22Rv1 (cell line): Measurements from ENCODE around the gene PIK3R6.

Experiments
- H3K27ac ChIP-seq: fragments of 450-650 bp; 2 replicates; pipeline ENCODE4 v1.5.1; 2017
- ZFX ChIP-seq: fragments of 450-650 bp; IDR thresholded peaks from 2 replicates; pipeline ENCODE4 v1.6.1; 2017; ENCODE audit warnings: antibody characterized with exemption, borderline replicate concordance
- TF ChIP-seq, protein P1 (sequence below): fragments of 450-650 bp; IDR thresholded peaks from 2 replicates; pipeline ENCODE4 v1.5.1; 2017; ENCODE audit warnings: mild to moderate bottlenecking

The PIK3R6 gene

DNA sequence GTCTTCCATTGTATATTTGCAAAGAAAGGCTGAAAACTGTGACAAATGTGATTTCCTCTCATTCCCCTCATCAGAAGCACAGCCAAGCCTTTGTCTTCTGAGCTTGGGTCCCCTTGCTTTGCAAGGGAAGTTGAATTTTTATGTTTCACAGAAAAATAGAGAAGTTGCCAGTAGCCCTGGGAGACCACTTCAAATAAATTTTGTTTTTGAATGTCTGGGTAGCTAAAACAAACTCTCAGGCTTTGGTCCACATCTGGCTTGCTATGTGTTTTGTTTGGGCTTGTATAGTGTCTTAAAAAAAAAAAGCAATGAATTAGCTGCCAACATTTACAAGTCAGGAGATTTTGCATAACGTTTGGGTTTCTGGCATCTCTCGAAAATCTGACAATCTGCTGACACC, 24.1 kb downstream of the PIK3R6 start:
- TF ChIP-seq, protein P1, sequence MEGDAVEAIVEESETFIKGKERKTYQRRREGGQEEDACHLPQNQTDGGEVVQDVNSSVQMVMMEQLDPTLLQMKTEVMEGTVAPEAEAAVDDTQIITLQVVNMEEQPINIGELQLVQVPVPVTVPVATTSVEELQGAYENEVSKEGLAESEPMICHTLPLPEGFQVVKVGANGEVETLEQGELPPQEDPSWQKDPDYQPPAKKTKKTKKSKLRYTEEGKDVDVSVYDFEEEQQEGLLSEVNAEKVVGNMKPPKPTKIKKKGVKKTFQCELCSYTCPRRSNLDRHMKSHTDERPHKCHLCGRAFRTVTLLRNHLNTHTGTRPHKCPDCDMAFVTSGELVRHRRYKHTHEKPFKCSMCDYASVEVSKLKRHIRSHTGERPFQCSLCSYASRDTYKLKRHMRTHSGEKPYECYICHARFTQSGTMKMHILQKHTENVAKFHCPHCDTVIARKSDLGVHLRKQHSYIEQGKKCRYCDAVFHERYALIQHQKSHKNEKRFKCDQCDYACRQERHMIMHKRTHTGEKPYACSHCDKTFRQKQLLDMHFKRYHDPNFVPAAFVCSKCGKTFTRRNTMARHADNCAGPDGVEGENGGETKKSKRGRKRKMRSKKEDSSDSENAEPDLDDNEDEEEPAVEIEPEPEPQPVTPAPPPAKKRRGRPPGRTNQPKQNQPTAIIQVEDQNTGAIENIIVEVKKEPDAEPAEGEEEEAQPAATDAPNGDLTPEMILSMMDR: no peak
- TF ChIP-seq ZFX: no peak
- no peak overlapping the region for H3K27ac ChIP-seq

DNA sequence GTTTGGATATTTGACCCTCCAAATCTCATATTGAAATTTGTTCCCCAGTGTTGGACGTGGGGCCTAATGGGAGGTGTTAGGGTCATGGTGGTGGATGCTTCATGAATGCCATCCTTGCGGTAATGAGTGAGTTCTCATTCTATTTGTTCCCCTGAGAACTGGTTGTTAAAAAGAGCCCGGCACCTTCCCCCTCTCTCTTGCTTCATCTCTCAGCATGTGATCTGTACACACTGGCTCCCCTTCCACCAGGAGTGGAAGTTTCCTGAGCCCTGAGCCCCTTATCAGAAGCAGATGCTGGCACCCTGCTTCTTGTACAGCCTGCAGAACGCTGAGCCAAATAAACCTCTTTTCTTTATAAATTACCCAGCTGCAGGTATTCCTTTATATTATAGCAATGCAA, 25.6 kb downstream of the PIK3R6 start:
- no peak overlapping the region for H3K27ac ChIP-seq
- TF ChIP-seq ZFX: no peak
- TF ChIP-seq, protein P1: no peak

DNA sequence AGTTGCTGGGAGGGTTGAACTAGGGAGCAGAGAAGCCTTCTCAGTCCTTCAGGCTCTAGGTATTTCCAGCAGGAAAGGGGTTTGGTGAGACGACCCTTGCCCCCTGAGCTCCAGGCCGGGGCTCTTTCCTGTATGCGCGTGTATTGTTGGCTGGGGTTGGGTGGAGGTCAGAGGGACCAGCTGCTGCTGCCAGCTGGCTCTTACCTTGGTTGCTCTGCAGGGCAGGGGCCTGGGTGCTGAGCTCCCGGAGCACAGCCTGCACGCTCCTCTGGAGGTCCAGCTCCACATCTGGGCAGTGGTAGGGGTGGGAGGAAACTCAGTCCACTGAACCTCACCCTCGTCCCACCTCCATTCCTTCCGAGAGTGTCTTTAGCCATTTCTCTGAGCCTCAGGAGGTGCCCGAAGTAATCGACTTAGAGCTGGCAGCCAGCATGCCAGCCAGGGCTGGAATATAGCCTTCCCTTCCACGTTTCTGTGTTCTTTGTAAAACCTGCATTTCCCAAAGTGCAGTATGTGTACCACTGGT, 28.0 kb downstream of the PIK3R6 start:
- no peak overlapping the region for H3K27ac ChIP-seq
- TF ChIP-seq ZFX: no peak
- TF ChIP-seq, protein P1: no peak

DNA sequence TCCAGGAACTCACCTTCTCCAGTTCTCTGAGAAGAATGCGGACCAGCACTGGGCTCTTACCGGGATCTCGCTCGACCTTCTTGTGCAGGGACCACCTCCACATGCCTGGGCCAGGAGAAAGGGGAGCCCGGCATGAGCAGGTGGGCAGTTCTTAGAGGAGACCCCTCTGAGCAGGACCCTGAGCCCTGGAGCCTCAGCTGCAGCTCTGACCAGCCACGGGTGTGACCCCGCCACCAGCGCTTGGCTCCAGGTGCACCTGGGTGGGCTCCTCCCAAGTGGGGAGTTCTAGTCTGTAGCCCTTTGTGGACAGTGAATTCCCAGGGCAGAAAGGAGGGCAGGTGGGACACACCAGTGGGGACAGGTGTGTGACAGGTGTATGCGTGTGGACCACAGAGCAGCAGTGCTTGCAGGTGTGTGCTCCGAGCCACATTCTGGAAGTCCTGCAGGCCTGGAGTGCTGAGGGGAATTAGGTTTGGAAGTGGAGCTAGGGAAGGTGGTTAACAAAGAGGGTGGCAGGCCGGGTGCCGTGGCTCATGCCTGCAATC, 28.9 kb downstream of the PIK3R6 start:
- H3K27ac ChIP-seq: no peak overlapping the region
- TF ChIP-seq, protein P1: no peak
- no peak for TF ChIP-seq ZFX

DNA sequence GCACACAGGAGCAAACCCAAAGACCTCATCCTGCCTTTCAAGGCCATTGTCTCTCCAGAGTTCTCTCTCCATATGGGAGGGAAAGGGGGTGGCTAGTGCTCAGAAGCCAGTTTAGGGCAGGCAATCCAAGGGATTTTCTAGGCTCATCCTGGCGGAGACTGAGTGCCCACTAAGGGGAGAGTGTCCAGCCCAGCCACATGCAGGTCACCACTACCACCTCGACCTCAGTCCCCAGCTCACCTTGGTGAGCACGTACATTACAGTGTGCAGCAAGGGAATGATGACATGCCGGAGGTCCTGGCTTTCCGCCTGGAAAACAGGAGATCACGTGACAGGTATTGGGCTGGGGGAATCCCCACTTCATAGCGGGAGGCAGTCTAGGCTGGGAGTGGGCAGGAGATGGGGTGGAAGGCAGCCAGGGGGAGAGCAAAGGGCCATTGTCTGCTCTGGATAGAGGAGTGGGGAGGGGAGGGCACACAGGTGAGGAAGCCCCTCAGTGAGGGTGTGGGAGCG, 29.9 kb downstream of the PIK3R6 start:
- no peak overlapping the region for H3K27ac ChIP-seq
- TF ChIP-seq, protein P1: no peak
- no peak for TF ChIP-seq ZFX

DNA sequence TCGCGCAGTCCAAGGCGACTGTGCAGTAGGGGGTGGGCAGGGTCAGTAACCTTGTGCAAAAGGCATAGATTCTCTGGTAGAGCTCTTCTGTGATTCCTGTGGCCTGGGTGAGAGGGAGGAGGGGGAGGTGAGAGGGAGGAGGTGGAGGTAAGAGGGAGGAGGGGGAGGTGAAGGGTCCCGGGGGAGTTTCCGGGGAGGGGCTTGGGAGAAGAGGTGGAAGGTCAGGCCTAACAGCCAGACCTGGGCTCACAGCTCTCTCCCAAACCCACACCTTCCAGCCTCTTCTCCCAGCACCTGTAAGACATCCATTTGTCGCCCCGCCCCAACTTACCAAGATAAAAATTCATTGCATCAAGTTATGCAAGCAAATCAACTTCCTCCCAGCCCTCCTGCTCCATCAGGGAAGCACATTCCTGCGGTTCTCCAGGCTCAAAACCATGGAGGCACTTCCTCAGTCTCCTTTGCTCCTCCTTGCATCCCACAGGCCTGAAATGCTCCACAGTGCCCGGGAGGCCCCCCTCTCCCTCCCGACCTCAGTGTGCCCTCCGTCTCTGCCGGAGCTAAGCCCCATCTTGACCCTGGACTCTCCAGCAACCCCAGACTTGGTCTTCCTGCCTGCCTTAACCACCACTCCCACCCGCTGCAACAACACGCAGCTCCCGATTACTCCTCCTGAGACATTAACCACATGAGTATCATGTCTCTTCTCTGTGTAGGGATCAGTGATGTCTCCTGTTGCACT, 30.5 kb downstream of the PIK3R6 start:
- H3K27ac ChIP-seq: no peak overlapping the region
- TF ChIP-seq, protein P1: no peak
- TF ChIP-seq ZFX: no peak
